ENCODE data around the gene PPP2R2C.

PPP2R2C gene

DNA sequence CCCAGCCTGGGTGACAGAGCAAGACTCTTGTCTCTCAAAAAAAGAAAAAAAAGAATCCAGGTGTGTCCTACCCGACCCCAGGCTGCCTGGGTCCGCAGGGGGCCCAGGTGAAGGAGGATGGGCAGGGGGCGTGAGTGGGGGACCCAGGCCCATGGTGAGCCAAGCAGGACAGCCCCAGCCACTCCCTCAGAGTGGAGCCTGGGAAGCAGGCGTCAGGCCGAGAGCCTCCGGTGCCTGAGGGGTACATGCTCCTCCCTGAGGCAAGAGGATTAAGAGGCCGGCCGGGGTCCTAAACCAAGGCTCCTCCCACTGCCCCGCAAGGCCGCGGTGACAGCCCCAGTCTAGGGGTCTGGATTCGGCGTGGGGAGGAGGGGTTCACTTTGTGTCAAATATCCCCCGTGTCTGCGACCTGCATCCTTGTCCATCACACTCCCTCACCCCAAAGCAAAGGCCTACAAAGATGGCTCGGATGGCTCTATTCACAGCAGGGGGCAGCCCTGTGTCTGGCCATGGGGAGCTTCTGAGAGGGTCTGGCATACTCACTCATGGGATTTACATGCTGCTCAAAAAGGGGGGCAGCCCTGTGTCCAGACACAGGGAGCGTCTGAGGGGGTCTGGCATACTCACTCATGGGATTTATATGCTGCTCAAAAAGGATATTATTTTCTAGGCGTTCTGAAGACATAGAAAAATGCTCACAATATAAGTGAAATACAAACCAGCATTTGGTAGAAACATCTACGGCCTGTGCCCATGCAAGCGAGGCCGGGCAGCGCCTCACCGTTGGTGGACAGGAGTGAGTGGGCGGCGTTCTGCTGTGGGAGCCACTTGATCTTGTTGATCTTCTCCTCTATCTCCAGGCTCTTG lies 94.6 kb downstream of the PPP2R2C start:
- DNase-seq = no peak

DNA sequence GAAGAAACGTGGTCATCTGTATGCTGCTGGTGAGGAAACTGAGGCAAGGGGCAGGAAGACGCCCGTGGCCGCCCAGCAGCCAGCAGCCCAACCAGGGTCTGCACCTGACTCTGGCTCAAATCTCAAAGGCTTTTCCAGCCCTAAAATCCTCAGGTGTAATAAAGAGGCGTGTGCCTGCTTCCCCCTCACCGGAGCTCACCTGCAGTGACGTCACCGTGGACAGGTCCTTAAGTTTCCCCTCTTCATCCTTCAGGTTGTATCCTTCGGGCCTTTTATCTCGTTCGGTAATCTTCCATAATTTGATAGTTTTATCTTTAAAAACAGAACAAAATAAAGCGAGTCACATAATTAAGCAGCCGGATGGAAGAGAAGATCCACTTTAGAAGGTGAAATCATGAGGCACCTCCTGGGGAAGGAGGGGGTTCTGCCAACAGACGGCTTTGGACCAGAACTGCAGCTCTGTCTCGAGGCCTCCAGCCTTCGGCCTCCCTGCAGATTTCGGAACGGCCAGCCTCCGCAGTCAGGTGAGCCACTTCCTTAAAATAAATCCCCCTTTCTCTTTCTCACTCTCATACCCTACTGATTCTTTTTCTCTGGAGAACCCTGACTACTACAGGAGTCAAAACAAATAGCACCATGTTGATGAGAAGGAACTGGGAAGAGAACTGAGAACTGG lies 96.7 kb downstream of the PPP2R2C start:
- DNase-seq = no peak

DNA sequence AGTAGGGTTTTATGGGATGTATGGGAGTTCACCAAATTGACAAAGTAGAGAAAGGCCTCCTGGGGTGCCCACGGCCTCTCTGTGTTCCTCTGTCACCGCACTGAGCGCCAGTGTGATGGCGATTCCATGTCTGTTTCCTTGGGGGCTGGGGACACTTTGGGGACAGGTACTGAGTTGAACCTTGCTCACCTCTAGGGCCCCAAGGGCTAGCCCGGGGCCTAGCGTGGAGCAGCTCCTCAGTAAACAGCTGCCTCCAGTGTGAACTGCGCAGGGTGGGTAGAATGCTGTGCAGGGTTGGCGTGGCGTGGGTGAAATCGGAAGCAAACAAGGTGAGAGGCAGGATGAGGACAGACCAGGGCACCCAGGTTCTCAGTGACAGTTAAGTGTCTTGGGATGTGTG lies 97.8 kb downstream of the PPP2R2C start:
- no peak for DNase-seq

DNA sequence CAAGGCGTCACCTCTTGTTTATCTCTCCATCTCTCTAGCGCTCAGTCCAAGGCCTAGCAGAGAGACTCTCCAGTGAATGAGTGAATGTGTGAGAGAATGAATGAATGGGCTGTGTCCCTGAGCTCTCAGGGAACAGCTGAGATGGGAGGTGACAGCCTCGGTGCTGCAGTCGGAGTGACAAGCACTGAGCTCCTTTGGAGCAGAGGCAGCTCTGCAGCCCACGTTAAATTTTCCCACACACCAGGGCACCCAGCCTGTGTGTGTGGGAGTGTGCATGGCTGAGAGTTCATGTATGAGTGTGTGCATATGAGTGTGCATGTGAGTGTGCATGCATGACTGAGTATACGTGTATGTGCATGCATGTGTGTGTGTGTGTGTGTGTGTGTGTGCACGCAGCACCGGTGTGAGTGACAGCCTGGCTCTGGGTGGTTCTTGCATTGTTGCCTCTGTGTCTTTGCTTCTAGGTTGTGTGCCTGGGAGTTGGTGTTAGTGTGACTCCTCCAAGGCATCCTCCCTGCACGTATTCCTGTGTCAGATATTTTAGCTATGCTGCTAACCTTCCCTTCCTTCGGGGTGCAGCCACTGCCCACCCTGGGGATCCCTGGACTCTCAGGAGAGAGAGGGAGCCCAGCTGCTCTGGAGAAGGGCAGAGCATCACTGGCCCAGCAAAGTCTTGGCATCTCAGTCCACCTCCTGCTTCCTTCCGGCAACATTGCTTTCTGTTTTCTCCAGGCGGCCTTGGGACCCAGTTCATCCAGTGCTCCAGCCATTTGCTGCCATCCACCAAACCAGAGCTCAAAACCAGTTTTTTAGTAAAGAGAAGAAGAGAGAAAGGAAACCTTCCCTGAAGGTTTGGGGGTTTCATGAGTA lies 98.6 kb downstream of the PPP2R2C start:
- DNase-seq = no peak

DNA sequence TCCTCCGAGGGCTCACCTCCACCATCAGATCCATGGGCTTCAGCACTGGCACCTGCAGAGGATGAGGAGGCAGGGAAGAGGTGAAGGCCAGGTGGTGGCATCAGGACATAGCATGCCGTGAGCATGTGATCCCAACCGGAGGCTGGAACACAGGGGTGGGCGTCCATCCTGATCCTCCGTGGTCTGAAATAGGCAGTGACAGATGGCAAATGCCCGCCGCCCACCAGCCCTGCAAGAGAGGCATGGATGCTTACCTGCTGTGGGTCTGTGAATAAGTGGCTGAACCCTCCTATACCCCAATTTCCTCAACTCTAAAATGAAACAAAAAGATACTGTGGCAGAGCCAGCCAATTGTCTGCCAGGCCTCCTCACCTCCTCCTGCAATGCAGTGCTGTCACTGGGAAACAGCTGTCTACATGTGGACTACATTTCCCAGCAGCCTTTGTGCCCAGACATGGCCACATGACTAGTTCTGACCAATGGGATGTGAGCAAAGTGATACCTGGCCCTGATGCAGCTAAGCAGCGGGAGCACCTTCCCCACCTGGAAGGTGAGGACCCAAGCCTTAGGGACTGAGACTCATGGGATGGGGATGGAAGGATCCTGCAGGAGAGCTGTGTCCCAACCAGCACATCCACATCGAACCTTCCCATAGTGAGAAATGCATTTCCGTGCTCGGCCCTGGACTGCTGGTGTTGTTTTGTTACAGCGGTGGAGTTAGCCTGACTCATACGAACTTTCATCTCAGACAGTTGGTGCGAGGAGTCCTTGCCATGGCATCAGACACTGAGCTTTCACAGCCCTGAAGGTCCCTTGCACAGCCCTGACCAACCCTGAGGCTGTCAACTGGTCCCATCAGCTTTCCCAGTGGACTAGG lies 99.5 kb downstream of the PPP2R2C start:
- DNase-seq = no peak

DNA sequence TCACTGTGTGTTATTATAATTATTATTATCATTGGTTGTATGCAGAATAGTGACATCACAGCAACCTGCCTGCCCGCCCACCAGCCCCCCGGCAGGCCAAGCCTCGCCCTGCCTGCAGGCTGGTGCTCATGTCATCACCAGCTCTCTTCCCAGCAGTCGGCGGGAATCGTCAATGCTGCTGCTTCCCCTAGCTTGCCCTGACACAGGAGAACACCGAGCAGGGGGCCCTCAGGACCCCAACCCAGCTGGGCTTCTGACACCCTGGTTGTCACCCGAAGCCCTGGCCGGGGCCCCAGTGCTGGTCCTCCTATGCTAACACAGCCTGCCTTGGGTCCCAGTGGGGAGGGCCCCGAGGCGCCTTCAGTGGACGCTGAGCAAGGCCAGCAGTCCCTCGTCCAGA lies 100.6 kb downstream of the PPP2R2C start:
- DNase-seq = no peak

DNA sequence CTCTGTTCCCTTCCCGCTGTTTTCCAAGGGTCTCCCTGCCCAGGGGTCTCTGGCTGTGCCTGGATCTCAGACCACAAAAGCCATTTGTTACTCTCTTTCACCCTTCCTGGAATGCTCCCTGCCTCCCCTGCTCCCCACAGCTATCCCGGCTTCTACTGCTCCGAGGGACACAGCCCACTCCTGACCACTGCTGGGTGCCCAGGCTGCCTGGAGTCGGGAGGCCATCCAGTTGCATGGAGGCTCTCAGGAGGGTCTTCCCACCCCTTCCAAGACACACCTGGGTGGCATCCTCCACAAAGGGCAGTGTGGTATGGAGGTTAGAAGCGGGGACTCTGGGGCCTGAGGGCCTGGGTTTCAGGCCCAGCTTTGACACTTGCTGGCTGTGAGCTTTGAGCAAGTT lies 101.1 kb downstream of the PPP2R2C start:
- no peak for DNase-seq

DNA sequence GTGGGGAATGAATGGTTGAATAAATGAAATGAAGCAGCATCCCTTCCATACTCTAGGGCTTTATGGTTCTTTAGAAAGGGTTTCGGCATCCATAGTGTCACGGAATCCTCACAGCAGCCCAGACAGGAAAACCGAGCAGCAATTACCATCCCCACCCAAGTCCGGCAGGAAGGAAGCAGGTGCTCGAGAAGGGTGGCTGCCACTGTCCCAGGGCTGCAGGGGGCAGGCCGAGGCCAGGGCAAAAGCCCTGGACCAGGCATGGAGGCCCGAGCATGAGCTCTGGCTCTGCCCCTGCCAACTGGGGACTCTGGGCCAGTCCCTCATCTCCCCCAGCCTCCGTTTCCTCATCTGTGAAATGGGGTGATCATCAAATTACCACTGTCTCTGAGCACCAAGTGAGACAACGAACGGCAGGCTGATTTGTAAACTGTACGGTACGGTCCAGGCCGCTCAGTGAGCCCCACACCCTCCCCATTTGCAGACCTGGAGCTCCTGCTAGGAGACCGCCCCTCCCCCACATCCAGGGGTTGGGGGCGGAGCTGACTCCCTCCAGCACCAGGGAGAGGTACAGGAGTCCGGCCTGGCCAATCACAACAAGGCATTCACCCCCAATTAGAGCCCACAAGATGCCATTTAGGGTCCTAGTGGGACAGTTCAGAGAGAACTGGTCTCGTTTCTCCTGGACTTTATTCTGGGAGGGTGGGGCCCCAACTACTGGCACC lies 102.3 kb downstream of the PPP2R2C start:
- DNase-seq = no peak

DNA sequence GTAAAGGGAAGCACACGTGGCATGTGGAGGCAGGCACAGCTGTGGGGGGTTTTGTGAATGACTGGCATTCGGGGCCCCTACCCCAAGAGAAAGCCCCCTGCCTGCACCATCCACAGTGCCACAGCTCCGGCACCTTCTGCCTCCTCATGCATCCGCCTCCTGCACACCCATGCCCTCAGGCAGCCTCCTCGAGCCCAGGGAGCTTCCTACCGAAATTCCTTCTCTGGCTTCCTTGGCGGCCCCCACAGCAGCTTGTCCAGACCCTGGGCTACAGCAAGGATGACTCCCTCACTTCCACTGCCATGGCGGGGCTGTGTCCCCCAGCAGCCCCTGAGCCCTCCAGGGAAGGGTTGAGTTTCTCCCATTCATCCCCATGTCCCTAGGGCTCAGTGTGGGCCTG lies 102.9 kb downstream of the PPP2R2C start:
- no peak for DNase-seq

DNA sequence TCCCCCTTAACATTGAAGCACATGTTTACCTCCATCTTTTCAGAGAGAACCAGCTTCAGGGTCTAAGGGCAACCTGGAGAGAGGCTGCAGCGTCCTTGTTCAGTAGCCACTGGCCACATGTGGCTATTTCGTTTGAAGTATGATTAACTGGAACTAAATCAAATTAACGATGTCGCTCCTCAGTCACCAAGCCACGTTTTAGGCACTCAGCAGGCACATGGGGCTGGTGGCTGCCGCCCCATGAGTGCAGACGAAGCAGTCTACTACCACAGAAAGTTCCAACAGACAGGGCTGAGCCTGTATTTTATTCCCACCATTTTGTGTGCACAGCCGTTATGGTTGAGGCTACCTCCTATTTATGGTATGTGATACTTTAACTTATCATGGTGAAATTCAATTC lies 103.4 kb downstream of the PPP2R2C start:
- DNase-seq = no peak

DNA sequence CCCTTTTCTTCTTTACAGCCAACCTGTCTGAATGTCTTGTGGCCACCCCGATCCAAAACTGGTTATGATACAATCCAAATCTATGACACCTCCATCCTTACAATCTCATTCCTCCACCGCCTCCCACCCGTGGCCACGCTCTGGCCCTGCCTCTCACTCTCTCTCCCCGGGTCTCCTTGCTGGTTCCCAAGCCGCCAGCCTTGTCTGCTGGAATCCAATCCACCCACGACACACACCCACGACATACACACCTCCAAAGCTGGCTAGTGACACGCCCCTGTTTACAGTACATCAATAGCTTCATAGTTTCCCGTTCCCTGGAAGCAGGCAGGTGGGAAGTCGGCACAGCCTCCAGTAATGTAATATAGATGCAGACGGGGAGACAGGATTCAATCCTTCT lies 103.8 kb downstream of the PPP2R2C start:
- DNase-seq = no peak

DNA sequence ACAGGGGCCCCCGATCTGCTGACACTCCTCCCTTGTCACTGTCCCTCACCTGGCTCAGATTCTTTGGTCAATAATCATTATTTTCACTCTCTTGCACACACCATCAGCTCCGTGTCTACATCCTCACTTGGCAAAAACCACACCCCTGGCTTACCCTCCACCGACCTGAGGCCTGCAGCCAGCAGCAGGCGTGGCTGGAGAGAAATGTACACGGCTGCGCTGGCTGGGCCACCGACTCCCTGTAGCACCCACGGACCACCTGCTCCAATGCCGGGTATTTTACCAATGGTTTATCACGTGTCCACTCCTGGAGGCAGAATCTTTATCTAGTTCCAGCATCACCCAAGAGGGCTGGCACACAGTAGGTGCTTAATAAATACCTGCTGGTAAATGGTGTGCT lies 104.3 kb downstream of the PPP2R2C start:
- no peak for DNase-seq

DNA sequence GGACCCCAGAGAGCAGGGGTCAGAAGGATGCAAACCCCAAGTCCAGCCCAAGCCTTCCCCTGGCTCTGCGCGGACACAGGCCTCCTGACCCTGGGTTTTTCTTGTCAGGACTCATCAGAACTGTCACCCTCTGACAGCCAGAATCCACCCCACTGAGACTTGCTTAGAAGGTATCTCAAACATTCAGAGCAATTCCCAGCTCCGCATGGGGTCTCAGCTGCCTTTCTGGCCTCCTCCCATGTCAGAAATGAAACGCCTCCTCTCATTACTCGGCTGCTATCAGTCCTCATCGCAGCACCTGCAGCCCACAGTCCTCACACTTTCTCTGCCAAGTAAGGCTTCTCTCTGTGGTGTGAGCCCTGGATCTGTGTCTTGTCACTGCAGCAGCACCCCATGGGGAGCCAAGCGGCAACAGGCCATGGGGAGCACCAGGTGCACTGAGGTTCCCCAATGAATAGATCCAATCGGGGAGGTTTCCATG lies 105.0 kb downstream of the PPP2R2C start:
- DNase-seq = no peak

DNA sequence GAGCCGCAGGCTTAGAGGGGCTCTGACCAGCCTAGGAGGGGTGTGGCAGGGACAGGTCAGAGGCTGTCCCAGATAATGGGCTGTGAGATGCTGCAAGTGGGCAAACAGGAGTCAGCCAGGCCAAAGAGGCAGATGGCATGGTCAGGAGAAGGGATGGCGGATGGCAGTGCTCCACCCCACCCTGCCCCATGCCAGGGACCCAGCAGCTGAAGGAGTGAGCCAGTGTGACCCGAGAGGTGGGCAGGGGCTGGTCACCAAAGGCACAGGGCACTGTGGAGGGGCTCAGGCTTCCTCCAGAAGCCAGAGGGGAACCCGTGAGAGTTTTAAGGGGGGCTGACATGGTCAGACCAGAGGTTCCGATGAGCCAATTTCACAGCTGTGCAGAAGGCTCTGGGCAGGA lies 105.8 kb downstream of the PPP2R2C start:
- no peak for DNase-seq

DNA sequence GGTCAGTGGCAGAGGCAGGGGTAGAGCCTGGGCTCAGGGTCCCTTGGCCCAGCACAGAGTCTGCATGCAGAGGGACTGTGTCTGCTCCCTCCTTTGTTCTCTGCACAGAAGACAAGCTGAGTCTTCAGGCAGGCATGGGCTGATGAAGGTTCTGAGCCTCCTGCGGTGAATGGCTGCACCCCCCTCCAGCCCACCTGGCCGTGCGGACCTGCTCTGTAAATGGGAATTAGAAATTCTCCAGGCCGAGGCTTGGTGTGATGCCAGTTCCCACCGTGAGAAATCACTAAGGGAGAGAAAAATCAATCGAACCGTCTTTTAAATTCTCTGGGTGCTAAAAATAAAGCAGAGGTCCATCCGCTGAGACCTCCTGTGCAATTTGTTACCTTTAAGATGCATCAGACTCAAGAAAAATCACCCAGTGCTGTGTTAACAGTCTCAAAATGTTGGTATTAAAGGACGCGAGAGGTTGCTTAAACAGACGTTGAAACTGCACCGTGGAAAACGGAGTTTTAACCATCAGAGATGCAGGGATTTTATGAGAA lies 106.8 kb downstream of the PPP2R2C start:
- no peak for DNase-seq

DNA sequence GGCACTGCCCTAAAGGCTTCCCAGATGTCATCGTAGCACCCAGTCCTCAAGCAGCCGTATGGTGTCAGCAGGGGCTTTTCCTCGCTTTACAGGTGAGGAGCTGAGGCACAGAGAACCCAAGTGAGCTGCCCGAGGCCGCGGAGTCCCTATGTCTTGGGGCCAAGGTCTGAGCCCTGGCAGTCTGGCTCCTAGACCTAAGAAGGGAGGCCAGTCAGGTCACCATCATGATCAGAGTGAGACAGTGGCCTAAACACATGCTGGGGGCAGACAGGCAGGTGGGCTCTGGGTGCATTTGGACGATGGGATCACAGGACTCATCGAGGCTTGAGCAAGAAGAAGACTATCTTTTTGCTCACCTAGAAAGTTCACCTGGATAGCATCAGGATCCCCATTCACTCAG lies 107.8 kb downstream of the PPP2R2C start:
- DNase-seq = no peak

DNA sequence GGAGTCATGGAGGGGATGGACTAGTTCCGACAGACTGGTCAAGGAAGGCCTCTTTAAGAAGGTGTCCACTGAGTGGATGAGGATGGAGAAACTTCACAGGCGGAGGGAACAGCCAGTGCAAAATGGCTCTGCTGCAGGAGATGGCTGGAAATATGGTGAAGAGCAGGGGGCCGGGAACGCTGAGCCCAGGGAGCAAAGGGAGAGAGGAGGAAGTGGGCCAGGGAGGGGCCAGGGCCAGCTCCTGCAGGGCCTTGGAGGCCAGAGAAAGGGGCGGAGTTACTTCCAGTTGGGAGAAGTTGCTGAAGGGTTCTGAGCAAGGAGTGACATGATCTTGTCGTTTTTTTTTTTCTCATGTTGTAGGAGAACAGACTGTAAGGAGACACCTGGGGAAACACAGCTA lies 108.3 kb downstream of the PPP2R2C start:
- no peak for DNase-seq

DNA sequence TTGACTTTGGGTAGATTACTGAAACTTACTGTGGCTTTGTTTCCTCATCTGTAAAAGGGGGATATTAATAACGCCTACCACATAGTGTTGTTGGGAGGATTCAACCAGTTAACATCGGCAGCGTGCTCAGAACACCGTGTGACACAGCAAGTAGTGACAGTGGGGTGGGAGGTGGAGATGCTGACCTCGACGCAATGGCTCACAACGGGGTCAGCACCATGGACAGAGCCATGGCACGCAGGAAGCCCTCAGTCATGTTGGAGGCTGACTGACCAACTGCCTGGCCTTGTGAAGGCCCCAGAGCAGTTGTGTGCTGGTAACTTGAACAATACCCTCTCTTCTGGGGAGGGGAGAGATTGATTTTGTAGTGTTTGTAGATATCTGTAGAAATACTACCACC lies 109.5 kb downstream of the PPP2R2C start:
- peak; percentile 15 for DNase-seq

DNA sequence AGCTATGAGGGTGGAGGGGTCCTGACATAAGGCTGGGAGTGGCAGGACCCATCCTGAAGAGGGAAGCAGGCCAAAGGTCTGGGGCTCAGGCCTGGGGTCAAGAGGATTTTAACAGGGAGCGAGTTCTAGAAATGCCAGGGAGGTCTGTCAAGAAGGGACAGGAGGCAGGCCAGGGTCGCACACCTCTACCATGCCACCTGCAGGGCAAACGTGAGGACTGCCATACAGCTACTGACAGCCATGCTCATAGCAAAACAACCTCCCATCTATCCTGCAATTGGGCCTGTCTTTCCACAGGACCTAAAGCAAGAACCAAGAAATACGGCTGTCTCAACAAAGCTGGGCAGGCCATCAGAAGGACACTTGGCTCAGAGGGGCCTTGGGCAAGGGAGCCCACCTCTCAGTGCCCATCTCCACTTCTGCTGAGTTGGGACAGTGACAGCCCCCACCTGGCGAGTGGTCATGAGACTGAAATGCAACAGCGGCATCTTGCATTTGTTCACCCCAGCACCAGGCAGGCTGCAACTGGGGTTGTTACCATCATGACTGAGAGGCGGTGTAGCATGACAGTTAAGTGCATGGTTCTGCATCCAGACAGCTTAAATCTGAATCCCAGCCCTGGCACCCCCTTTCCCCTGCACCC lies 110.0 kb downstream of the PPP2R2C start:
- DNase-seq = no peak

DNA sequence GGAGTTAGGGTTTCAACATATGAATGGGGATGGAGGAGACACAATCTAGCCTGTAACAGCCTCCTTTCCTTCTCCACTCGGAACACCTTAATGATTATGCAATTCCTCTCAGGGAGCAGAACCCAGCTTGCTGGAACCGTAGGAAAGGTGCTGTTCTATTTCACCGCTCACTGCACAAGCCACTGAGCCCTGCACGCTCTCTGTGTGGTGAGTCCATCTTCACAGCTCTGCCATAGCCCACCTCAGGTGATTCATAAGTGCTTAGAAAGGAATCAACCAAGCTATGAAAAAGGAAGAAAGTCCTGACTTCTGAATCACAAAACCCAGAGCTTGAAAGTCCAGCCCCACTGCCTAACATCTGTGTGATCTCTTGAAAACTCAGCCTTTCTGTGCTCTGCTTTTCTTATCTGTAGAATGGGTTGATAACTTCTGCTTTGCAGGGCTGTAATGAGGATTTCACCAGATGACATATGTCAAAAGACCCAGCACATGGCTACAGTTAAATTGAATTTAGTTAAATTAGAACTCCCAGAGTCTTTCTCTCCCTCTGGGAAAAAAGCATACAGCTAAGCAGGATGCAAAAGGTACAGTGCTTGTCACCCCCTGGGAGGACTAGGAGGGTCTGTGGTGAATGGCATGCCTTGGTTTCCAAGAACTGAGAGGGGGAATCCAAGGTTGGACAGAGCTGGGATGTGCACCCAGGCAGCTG lies 111.2 kb downstream of the PPP2R2C start:
- DNase-seq = no peak

All from activated CD4-positive, alpha-beta T cell treated with anti-CD3 and anti-CD28 coated beads, Interleukin-2, amount 50 U/mL, for 1 hour (primary cell).